Transverse colon (tissue), 4 donors: ENCODE measurements around the gene GADD45G.

Source experiments
- CTCF ChIP-seq, 5 experiments: fragments of 200-600 bp in 3 of 5; fragments of 450-650 bp in 2 of 5; sonication (generic) in 3 of 5; IDR thresholded peaks; 1 replicate in 2 of 5; 2 replicates in 3 of 5; pipeline ENCODE4 v1.5.1; 2016 to 2017; ENCODE audit warnings: antibody characterized with exemption in 5 of 5, inconsistent platforms in 3 of 5, mild to moderate bottlenecking in 2 of 5, moderate library complexity in 1 of 5
- POLR2A ChIP-seq: fragments of 450-650 bp; IDR thresholded peaks from one replicate; pipeline ENCODE4 v1.6.1; 2016; ENCODE audit warnings: antibody characterized with exemption, mild to moderate bottlenecking, moderate library complexity
- POLR2AphosphoS5 ChIP-seq, 3 donors: sonication (generic); formaldehyde crosslinking; IDR thresholded peaks; one replicate each; pipeline ENCODE4 v1.6.1; 2016; ENCODE audit warnings: antibody characterized with exemption in 3 of 3

- TF ChIP-seq CTCF (IDR thresholded peaks at IDR 0.05): no peak
- TF ChIP-seq POLR2A: no peak
- no peak for TF ChIP-seq POLR2AphosphoS5 (IDR thresholded peaks at IDR 0.05)
Measured at GRCh38 chr9:89623925-89624420, 19.2 kb downstream of the GADD45G start.
